Effector CD8-positive, alpha-beta T cell (primary cell): ENCODE data around the gene TMEM72.

Experiments used
- DNase-seq: peaks from one replicate; lab custom pipeline; 2025; lab: John Stamatoyannopoulos, UW

Gene TMEM72

DNA sequence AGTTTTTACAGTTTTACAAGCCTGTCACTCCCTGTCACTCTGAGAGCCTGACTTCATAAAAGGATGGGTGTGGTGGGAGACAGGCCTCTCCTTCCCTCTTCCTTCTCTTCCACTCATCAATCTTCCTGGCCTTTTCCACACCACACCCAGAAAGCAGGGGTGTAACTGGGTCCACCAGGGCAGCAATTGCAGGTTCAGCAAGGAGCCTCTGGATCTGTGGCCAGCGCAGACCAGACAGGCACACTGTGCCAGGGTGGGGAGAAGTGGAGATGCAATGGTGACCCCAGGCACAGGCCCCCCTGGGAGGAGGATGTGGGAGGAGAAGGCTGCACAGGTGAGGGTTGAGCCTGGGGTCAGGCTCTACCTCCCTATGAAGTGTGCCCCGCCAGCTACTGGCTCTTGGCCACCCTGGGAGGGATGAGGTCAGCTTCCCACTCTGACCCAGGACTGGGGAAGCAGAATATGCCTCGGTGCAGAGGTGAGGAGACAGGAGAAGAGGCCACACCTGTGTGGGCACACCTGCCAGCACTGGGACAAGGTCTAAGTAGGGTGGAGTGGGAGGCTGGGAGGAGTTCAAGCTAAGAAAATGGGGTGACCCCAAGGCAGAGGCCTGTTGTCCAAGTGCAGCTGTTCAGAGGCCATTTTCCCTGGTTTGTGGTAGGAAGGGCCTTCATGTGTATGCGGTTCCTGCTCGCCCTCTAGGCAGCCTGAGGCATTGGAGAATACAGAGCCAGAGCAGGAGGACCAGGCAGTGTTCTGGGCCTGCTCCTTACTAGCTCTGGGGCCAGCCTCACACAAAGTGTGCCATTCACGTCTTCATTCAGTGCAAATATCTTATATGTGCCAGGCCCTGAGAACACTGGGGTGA lies 20.2 kb upstream of the TMEM72 start:
- DNase-seq, result no peak

DNA sequence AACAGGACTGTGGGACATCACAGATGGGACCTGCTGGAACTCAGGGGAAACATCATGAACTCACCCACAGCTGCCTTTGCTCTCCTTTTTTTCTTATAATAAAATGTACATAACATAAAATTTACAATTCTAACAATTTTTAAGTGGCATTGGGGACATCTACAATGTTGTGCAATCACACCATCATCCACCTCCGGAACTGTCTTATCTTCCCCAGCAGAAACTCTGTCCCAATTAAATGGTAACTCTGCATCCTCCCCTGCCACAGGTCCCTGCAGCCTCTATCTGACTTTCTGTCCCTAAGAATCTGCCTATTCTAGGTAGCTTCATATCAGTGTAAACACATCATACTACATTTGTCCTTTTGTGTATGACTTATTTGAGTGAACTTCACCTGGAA lies 19.4 kb upstream of the TMEM72 start:
- no peak for DNase-seq

DNA sequence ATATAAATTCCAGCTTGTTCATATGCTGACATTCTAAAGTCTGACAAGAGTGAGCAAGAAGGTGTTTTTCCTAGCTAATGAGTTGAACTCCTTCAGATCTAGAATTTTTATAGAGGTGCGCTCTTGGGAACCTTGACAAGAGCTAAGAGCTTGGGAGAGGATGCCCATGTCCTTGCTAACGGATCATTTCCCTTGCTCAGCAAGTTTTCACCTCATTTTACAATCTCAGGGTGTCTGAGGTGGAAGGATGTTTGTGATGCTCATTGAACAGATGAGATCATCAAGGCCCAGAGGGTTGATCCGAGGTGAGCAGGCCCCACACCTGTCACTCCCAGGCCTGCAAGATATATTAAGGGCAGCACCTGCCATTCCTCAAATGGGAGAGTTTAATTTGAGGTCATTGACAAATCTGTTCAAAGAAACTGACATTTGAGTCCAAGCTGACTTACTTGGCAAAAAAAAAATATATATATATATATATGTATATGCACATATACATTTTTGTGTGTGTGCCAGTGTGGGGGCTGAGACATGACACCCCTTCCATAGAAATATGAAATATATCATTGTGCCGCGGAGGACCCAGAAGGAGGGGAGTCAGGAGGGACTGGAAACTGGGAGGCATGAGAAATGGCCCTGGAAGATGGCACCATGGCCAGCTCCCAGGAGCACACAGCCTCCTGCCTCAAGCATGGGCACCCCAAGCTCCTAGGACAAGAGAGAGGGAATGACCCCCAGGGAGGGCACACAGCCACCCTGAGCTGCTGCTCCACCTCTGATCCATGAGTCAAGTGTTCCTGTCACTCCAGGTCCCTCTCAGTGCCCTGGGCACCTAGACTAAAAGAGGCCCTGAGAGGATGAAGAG lies 17.3 kb upstream of the TMEM72 start:
- DNase-seq, result no peak

DNA sequence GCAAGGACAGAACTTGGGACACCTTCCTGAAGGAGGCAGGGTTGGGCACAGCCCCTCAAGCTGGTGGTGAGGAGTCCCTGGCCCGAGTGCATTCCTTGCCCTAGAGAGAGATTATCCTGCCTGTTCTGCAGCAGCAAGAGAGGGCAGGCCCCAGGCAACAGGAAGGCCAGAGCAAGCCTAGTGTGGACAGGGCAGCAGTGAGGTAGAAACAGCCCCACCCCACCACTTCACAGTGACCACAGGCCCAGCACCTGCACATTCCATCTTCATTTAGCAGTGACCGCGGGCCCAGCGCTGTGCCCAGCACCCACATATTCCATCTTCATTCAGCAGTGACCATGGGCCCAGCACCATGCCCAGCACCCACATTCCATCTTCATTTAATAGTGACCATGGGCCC lies 16.4 kb upstream of the TMEM72 start:
- DNase-seq, result no peak

DNA sequence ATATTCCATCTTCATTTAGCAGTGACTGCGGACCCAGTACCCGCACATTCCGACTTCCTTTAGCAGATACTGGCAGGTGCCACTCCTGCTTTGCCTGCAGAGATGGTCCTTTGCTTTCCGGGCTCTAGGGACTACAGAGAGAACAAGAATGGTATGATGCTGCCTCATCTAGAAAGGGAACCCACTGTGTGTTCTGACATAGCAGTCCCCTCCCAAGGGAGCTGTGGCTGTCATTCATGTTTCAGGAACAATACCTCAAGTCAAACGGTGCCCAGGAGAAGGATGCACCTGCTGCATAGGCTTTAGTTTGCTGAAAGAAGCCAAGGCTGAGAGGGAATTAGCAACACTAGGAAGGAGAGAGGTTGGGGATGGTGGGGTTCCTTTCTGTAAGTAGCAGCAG lies 15.9 kb upstream of the TMEM72 start:
- DNase-seq, result no peak

DNA sequence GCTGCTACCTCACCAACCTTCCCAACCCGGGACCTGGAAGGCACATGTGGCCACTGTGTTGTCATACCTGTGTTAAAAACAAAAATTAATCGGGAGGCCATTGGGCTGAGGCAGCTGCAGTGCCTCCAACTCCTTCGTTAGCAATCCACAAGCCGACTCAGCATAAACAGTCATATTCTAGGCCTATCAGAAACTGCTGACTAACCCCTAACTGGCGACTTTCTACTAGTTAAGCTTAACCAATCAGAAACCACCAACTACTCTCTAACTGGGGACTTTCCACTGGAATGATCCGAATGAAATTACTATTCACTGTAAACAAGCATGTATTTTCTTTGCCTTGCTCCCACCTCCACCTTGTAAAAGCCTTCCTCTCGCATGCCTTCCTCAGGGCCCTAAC lies 14.1 kb upstream of the TMEM72 start:
- no peak for DNase-seq

DNA sequence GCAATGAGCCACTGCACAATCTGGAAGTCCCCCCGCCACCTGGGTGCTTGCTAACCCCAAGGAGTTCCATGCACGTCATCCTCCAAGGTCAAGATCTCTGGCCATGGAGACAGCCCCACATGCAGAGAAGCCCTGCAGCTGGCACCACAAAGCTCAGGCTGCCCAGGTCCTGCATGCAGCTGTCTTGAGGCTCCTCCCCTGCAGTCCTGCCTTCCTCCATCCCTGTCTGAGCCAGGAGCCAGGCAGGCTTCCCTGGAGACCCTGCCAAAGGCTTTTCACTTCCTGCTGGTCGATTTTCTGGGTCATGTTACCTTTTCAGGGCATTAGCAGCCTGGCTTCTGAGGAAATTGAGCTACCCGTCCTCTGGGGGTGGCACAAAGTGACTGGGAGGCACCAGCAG lies 12.5 kb upstream of the TMEM72 start:
- DNase-seq, result no peak

DNA sequence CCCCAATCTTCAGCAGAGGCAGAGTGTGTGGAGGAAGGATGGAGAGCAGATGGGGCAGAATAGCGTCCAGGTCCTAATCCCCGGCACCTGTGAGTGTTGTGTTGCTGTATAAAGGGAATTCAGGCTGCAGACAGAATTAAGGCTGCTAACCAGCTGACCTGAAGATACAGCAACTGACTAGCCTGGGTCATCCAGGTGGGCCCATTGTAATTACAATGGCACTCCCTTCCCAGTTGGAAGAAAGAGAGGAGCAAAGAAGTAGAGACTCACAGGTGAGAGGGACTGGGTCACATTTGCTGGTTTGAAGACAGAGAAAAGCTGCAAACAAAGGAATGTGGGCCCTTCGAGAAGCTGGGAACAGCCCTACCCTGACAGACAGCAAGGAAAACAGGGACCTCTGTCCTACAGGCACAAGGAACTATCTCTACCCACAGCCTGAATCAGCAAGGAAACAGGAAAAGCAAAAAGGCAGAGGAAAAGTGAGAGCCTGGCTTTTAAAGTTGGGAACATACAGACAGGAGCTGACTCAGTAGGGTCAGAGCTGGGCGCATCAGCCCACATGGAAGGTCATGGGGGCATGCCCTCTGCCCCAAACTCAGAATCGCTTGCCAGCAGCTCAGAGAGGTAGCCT lies 11.6 kb upstream of the TMEM72 start:
- DNase-seq, result no peak

DNA sequence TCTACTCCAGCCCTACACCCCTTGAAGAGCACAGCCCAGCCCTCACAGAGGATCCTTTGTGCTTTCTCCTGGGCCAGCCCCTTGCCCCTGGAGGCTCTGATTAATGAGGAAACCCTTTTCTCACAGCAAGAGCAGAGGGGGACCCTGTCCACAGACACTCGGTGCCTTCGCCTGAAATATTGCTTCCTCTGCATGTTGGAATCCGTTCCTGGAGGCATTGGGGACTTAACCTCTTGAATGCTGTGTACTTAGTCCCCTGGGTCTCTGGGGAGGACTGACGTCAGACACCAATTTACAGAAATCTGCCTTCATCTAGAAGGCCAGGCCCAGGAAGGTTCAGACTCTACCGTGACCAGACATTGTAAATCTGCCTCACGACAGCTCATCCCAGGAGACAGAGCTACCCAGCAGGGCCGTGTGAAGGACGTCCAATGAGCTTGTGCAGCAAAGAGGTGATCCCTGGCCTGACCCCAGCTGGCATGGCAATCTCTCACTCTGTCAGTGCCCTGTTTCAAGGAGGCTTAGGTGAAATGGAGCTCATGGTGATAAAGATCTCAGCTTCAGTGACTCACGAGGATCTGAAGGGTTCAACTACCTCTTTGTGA lies 8.1 kb upstream of the TMEM72 start:
- no peak for DNase-seq

DNA sequence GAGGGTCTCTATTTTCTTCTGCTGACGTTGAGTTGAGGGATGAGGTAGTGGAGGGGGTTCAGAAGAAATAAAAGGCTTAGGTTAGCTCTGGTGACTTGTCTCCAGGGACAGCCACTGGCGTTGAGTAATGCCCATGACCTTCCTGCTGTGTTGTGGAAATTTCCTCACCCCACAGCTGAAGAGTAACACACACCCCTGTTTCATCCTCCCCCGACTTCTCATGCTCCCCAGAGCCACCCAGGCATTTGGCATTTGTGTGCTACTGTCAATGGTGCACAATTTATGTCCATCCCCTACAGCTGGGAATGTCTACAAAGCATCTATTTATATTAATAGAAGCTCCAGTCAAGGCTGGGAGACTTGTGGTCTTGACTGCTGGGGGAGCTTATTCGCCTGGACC lies 4.7 kb upstream of the TMEM72 start:
- DNase-seq, result no peak

DNA sequence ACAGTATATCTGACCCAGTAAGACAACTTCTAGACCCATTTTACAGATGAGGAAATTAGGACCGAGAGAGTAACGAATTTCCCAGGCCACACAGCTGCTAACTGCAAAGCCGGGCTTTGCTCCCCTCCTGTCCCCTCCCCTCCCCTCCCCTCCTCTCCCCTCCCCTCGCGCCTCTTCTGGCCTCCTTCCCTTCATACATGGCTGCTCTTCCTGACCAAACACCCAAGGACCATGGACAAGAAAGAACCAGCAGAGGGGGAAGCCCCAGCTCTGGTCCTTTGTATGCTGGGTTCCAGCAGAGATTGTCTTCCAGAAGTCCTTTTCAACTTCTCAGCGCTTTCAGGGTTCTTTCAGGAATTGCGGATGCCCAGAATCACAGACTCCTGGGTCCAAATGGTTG lies 3.6 kb upstream of the TMEM72 start:
- DNase-seq, result no peak

DNA sequence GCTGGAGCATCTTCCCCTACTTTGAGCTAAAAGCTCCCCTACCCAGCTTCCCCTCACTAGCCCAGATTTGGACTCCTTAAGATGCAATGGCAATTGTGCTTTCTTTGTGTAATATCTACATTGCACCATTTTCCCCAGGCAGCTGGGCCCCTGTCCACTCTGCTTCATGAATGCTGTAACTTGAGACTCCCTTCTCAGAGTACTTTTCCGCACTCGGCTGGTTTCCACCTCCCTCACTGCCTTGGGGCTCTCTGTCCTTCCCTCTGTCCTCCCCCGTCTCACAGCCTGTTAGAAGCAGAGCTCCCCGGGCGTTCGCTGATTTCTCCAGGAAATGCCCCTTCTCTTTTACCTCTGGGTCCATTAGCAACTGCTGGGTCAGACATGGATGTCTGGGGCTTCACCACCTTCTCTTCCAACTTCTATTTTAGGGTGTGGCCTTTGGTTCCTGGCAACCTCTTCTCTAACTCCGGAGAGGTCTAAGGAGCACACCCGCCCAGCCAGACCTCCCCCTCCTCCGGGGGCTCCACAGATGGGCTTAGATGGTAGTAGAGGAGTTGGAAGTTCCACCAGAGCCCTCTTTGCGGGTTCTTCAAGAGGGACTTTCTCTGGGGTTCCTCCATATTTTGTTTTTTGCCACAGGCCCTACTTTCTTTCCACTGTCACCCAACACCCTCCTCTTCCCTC lies 2.9 kb upstream of the TMEM72 start:
- DNase-seq, result no peak

DNA sequence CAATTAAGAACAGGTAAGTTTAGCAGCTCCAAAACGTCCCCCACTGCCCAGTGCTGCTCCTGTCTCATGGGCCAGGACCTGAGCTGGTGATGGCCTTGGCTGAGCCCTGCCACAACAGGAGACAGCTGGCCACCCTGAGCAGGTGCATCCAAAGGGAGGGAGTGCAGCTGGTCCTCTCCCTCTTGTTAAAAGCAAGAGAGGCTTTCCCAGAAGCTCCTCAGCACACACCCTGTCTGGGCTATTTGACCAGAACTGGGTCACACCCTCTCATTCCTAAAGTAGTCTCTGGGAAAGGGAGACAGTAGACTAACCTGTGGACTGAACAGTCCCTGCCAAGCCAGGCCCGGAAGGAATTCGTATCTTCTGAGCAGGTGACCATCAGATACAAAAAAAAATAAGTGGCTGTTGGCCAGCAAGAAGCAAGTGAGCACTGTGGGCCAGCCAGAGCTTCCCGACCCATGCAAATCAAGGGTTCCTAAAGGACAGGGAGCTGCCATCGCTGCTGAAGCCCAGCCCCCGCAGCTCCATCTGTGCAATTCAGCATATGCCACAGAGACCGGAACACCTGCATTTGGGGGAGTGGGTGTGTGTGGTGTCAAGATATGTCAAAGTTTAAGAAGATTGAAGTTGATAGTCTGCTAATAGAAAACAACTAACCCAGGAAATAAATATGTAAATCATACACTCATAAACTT lies 2.1 kb upstream of the TMEM72 start:
- no peak for DNase-seq

DNA sequence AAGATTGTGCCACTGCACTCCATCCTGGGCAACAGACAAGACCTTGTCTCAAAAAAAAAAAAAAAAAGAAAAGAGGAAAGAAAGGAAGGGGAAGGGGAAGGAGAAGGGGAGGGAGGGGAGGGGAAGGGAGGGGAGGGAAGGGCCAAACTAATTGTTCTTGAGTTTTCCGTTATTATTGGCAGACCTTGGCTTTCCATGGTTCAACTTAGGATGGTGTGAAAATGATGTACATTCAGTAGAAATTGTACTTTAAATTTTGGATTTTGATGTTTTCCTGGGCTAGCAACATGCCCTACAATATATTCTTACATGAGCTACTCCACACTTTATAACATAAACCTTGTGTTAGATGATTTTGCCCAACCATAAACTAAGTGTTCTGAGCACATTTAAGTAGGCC lies 1.2 kb upstream of the TMEM72 start:
- no peak for DNase-seq

DNA sequence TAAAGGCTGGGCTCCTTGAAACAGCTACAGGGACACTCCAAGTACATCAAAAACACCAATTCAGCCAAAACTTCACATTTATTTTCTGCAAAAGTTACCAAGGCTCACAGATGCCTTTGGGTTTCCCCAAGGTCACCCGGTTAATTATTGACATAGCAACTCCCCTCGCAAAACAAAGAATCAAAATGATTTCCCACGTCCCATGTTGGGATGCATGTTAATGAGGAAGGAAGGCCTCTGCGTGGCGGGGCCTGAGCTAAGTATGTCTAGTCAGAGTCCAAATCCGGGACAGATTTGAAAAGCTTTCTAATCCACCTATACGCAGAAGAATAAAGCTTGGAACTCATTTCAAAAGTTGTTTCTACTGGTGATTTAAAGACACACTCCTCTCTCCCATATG lies 535 bp upstream of the TMEM72 start:
- DNase-seq, result no peak

DNA sequence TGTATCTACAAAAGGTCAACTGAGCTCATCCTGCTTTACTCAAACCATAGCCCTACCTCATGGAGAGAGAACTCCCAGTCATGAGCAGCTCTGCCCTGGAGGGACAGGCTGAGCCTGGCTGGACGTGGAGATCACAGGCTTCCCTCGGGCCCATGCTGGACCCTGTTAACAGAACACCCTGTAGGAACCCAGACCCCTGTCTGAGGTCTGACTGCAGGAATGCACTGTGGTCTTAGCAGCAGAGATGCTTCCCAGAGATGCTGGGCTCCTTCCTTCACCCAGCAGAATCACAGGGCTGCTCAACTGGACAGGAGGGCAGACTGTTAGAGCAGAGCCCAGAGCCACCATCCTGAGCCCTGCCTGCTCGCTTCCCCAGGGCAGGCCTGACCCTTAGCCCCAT lies 814 bp downstream of the TMEM72 start:
- DNase-seq, result no peak

DNA sequence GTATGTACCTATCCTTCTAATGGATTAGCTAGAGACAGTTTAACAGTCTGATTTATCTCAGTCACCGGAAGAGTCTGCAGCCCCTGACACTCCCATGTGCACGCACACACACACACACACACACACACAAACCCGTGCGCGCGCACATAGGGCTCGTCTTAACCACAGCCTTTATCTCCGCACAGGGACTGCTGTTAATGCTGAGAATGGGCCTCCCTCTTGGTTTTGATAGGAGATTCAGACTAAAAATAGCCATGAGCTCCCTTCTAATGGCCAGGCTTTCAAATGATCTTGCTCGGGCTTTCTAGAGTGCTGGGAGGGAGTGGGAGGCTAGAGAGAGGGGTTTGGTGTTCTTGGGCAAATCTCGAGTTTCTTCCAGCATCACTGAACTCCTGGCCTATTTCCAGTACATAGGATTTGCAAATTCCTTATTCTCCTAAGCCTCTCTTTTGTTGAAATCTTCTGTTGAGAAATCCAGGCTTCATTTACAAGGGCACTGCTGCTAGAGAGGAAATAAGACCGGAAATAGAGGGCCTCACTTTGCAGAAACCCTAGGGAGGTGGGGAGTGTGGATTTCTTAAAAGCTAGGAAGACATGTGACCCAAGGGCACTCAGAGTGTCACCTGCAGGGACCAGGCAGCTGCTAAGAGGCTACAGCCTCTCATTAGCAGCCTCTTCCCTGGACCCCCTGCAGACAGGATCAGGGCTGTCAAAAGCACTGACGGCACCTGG lies 2.4 kb downstream of the TMEM72 start:
- peak; percentile 53 for DNase-seq

DNA sequence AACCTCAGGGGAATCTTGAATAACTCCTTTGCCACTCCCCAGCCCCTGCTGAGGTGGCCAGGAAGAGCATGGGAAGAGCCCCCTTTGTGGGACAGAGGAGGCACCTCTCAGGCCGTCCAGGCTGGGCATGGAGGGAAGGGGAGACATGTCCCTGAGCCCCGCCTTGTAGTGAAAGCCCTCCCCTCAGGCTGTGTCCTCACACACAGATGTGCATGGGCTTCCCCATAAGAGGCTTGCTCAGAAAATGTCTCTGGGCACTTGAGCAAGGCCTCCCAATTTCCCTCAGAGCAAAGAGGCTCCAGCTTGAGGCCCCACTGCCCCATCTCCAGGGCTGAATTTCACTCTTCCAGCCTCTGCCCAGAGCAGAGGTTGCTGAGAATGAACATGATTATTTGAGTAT lies 3.8 kb downstream of the TMEM72 start:
- DNase-seq, result no peak

DNA sequence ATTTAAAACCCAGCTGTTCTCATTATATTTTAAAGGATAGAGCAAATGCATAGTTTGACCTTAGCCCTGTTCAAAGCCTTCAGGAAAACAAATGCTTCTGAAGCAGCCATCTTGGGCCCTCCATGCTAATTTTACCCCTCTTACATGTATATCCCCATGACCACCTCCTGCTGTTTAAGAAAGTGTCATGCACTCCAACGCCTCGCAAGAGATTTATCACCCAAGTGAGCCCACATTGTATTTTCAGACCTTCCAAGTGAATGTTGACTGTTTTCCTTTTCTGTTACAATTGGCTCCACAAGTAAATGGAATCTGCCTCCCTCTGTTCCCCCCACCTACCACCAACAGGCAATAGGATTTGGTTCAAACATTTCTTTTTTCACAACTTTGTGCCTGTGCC lies 5.3 kb downstream of the TMEM72 start:
- no peak for DNase-seq

DNA sequence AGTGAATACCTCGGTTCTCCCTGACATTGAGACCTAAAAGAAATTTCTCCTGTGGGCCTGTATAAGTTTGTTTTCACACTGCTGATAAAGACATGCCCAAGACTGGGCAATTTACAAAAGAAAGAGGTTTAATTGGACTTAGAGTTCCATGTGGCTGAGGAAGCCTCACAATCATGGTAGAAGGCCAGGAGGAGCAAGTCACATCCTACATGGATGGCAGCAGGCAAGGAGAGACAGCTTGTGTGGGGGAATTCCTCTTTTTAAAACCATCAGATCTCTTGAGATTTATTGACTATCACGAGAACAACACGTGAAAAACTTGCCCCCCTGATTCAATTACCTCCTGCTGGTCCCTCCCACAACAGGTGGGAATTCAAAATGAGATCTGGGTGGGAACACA lies 6.7 kb downstream of the TMEM72 start:
- DNase-seq, result no peak
